ENCODE results near the gene SDHA.

DNA sequence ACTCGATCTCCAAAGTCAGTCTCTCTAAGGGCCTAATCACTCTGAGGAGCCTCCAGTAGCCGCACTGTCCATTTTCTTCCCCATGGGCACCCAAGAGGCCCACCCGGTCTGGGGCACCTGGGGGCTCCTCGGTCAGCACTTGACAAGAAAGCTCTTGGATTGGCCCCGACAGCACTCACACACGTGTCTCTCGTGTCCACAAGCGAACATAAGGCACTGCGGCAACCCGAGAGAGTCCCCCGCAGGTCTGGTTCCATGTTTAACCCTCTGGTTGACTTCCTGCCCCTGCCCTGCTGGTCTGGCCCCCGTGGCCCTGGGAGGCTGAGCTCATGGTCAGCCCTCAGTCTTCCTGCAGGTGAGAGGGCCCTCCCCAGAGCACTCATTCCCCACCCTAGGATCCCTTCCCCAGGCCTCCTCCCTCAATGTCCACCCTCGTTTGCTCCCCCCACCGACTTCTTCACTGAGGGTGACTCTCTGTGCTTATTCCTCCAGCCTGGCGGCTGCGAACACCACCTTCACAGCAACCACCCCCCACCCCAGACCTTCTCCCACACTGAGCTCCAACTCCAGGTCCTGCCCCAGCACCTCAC, 43.1 kb upstream of the SDHA start:
- TF ChIP-seq POLR2A (IDR thresholded peaks at IDR 0.05; ENCODE audit: low read depth, low read length) (no peak), MXI1 (IDR thresholded peaks at IDR 0.05; ENCODE audit: low read depth, low read length) (no peak), CREB1 (IDR thresholded peaks at IDR 0.05; ENCODE audit: low read depth) (no peak)
- TF ChIP-seq, protein P1, sequence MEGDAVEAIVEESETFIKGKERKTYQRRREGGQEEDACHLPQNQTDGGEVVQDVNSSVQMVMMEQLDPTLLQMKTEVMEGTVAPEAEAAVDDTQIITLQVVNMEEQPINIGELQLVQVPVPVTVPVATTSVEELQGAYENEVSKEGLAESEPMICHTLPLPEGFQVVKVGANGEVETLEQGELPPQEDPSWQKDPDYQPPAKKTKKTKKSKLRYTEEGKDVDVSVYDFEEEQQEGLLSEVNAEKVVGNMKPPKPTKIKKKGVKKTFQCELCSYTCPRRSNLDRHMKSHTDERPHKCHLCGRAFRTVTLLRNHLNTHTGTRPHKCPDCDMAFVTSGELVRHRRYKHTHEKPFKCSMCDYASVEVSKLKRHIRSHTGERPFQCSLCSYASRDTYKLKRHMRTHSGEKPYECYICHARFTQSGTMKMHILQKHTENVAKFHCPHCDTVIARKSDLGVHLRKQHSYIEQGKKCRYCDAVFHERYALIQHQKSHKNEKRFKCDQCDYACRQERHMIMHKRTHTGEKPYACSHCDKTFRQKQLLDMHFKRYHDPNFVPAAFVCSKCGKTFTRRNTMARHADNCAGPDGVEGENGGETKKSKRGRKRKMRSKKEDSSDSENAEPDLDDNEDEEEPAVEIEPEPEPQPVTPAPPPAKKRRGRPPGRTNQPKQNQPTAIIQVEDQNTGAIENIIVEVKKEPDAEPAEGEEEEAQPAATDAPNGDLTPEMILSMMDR (IDR thresholded peaks at IDR 0.05 in 2 of 3, conservative IDR thresholded peaks at IDR 0.05 in 1 of 3; ENCODE audit: control insufficient read depth in 2 of 3, extremely low read depth in 1 of 3, insufficient read depth in 1 of 3, low read depth in 3 of 3, low read length in 3 of 3), result no peak

Data from GM12878 (cell line).